Measurements from ENCODE around the gene SPEF1.

Gene SPEF1

GRCh38 chr20:3744806-3745685 lies 36.2 kb downstream of the SPEF1 start:
- peak; percentile 74 for DNase-seq

- DNase-seq: no peak
Observed at GRCh38 chr20:3744037-3744436, 37.2 kb downstream of the SPEF1 start.

GRCh38 chr20:3743251-3743650 lies 38.0 kb downstream of the SPEF1 start:
- DNase-seq: no peak

GRCh38 chr20:3741836-3742458 lies 39.3 kb downstream of the SPEF1 start:
- no peak for DNase-seq

- DNase-seq: no peak
Observed at GRCh38 chr20:3740615-3741301, 40.5 kb downstream of the SPEF1 start.

- DNase-seq: no peak
Observed at GRCh38 chr20:3739926-3740451, 41.3 kb downstream of the SPEF1 start.

- no peak for DNase-seq
Observed at GRCh38 chr20:3739054-3739925, 42.0 kb downstream of the SPEF1 start.

GRCh38 chr20:3738111-3739053 lies 42.9 kb downstream of the SPEF1 start:
- DNase-seq: peak; percentile 24

- no peak for DNase-seq
Observed at GRCh38 chr20:3735768-3736167, 45.5 kb downstream of the SPEF1 start.

- DNase-seq: no peak
Observed at GRCh38 chr20:3734111-3734843, 47.0 kb downstream of the SPEF1 start.

GRCh38 chr20:3733119-3733995 lies 47.9 kb downstream of the SPEF1 start:
- no peak for DNase-seq

- no peak for DNase-seq
Observed at GRCh38 chr20:3732327-3733118, 48.7 kb downstream of the SPEF1 start, which contains the start of gene HSPA12B. Gene HSPA12B, plus strand, starts transcription at chr20:3732685. Its CDS starts 5,990 bp downstream, at chr20:3738675.

- no peak for DNase-seq
Observed at GRCh38 chr20:3731944-3732326, 49.3 kb downstream of the SPEF1 start.

GRCh38 chr20:3730803-3731672 lies 50.2 kb downstream of the SPEF1 start:
- no peak for DNase-seq

- DNase-seq: no peak
Observed at GRCh38 chr20:3729811-3730540, 51.3 kb downstream of the SPEF1 start.

GRCh38 chr20:3729378-3729777 lies 51.9 kb downstream of the SPEF1 start:
- no peak for DNase-seq

GRCh38 chr20:3728876-3729275 lies 52.4 kb downstream of the SPEF1 start:
- DNase-seq: no peak

Measured in DMS153 (cell line).